K562 (cell line): ENCODE measurements around the gene ADRA2A. TPM values are rescaled to one million over a fixed set of nuclear protein-coding genes. Genes with fewer than 3 reads are reported as not detected.

Experiments
- ATAC-seq: fragments of 200-7000 bp; cut with Tn5 transposase; 3 replicates; pipeline ENCODE4 v1.9.1; 2020; ENCODE audit warnings: moderate library complexity
- BruUV-seq: library from RNA; stranded (reverse); fragments of 400-500 nt; replicated peaks from 2 replicates; lab custom pipeline; 2021; lab: Mats Ljungman, UMichigan
- CTCF ChIA-PET: fragments of 300-600 bp; formaldehyde crosslinking; extraction: SDS; loops from one replicate; lab custom pipeline; 2021; ENCODE audit warnings: low intra/inter-chr PET ratio; lab: Yijun Ruan, JAX
- POLR2A ChIA-PET: fragments of 300-600, 350-650 bp; sonication (Branson Sonifier 250); formaldehyde crosslinking; extraction: SDS; loops from one replicate; lab custom pipeline; 2021; ENCODE audit warnings: antibody characterized with exemption, inconsistent platforms; lab: Yijun Ruan, JAX
- DNase-seq, 4 experiments: peaks; one replicate each; pipeline versions ENCODE4 v3.0.0 to v3.0.0-alpha.2; 2011 to 2018; ENCODE audit warnings: low spot score in 3 of 4, mixed read lengths in 3 of 4; ENCODE audit errors: extremely low read depth in 1 of 4
- FAIRE-seq: peaks from 2 replicates; lab custom pipeline; 2011; peaks lifted over from hg19 to GRCh38; lab: Jason Lieb, UNC
- H2AFZ ChIP-seq: 2 replicates; pipeline ENCODE4 v1.6.0; 2011; ENCODE audit warnings: low read depth, low read length, control low read depth, inconsistent platforms
- H3K27ac ChIP-seq: fragments of 200-600 bp; 3 replicates; pipeline ENCODE4 v1.8.0; 2011; ENCODE audit warnings: low read depth, mild to moderate bottlenecking, control low read depth, inconsistent platforms, low read length, moderate library complexity, mixed read lengths; ENCODE audit errors: extremely low read depth
- H3K27me3 ChIP-seq, 2 experiments: fragments of 300-600 bp in 1 of 2; 2 replicates in 1 of 2; 3 replicates in 1 of 2; pipeline versions ENCODE4 v1.6.0 to v1.8.0; 2011; ENCODE audit warnings: inconsistent platforms in 2 of 2, low read length in 2 of 2, mild to moderate bottlenecking in 1 of 2, mixed read lengths in 1 of 2, moderate library complexity in 1 of 2; ENCODE audit not compliant: control insufficient read depth in 2 of 2, insufficient read depth in 2 of 2
- H3K36me3 ChIP-seq: fragments of 300-600 bp; 3 replicates; pipeline ENCODE4 v1.8.0; 2011; ENCODE audit warnings: mild to moderate bottlenecking, low read length, inconsistent platforms; ENCODE audit not compliant: control insufficient read depth, insufficient read depth
- H3K4me1 ChIP-seq, 2 experiments: fragments of 200-600 bp in 1 of 2; replicated peaks in 1 of 2; 2 replicates in 1 of 2; 3 replicates in 1 of 2; pipeline versions ENCODE4 v1.5.1 to v1.8.0; 2011; ENCODE audit warnings: inconsistent platforms in 2 of 2, low read length in 2 of 2, mild to moderate bottlenecking in 1 of 2, mixed read lengths in 1 of 2, moderate library complexity in 1 of 2; ENCODE audit not compliant: control insufficient read depth in 2 of 2, insufficient read depth in 2 of 2
- H3K4me2 ChIP-seq: 2 replicates; pipeline ENCODE4 v1.6.1; 2011; ENCODE audit warnings: low read length, control low read depth, inconsistent platforms, mixed read lengths; ENCODE audit not compliant: insufficient read depth
- H3K4me3 ChIP-seq: fragments of 200-600 bp; sonication (generic), shearing (Covaris generic); 2 replicates; pipeline ENCODE4 v1.5.1; 2016; ENCODE audit warnings: control low read depth, inconsistent platforms
- H3K79me2 ChIP-seq: fragments of 200-600 bp; 3 replicates; pipeline ENCODE4 v1.8.0; 2011; ENCODE audit warnings: low read length, inconsistent platforms; ENCODE audit not compliant: control insufficient read depth, insufficient read depth
- H3K9ac ChIP-seq, 2 experiments: 2 replicates each; pipeline versions ENCODE4 v1.6.0 to v1.6.1; 2011; ENCODE audit warnings: low read depth in 2 of 2, low read length in 2 of 2, control low read depth in 1 of 2, inconsistent platforms in 1 of 2, mild to moderate bottlenecking in 1 of 2, mixed read lengths in 1 of 2; ENCODE audit not compliant: insufficient read depth in 1 of 2
- H3K9me1 ChIP-seq: one replicate; pipeline ENCODE4 v1.6.0; 2011; ENCODE audit warnings: inconsistent platforms, mild to moderate bottlenecking, low read length, moderate library complexity; ENCODE audit not compliant: control insufficient read depth, insufficient read depth
- H3K9me3 ChIP-seq: replicated peaks from 2 replicates; pipeline ENCODE4 v1.5.1; 2011; ENCODE audit warnings: low read depth, low read length, inconsistent platforms; ENCODE audit not compliant: control insufficient read depth, insufficient read depth
- H4K20me1 ChIP-seq: replicated peaks from 2 replicates; pipeline ENCODE4 v1.6.1; 2011; ENCODE audit warnings: low read length, inconsistent platforms, mixed read lengths; ENCODE audit not compliant: control insufficient read depth, insufficient read depth
- CHCHD3 ChIP-seq: fragments of 250-450 bp; sonication (Bioruptor Pico); IDR thresholded peaks from 2 replicates; pipeline ENCODE4 v2.1.2; 2022; ENCODE audit warnings: mild to moderate bottlenecking
- HBP1 ChIP-seq: fragments of 450-650 bp; formaldehyde crosslinking; IDR thresholded peaks from 2 replicates; pipeline ENCODE4 v1.4.0; 2022; ENCODE audit warnings: missing genetic modification characterization
- HLTF ChIP-seq: fragments of 450-650 bp; IDR thresholded peaks from 2 replicates; pipeline ENCODE4 v1.6.1; 2016
- KHSRP ChIP-seq: fragments of 450-650 bp; IDR thresholded peaks from 2 replicates; pipeline ENCODE4 v1.6.1; 2017
- MNT ChIP-seq, 2 experiments: fragments of 450-650 bp; conservative IDR thresholded peaks; 2 replicates each; pipeline ENCODE4 v1.6.1; 2017; ENCODE audit warnings: mild to moderate bottlenecking in 2 of 2, moderate library complexity in 2 of 2
- POU5F1 ChIP-seq: fragments of 150-350 bp; IDR thresholded peaks from 2 replicates; pipeline ENCODE4 v1.6.1; 2014; ENCODE audit warnings: borderline replicate concordance, low read length, low read depth, mild to moderate bottlenecking; ENCODE audit not compliant: partially characterized antibody
- SIRT6 ChIP-seq: IDR thresholded peaks from one replicate; pipeline ENCODE4 v1.6.1; 2012; ENCODE audit warnings: low read depth, mild to moderate bottlenecking, control low read depth, inconsistent platforms, low read length, moderate library complexity
- TEAD1 ChIP-seq, 2 experiments: fragments of 450-650 bp in 1 of 2; sonication (generic) in 1 of 2; formaldehyde crosslinking; IDR thresholded peaks; 2 replicates each; pipeline versions ENCODE4 v1.4.0 to v1.8.0; 2020 to 2022; ENCODE audit warnings: mild to moderate bottlenecking in 2 of 2, missing genetic modification reagents in 1 of 2
- TFAP4 ChIP-seq: sonication (generic); formaldehyde crosslinking; IDR thresholded peaks from 2 replicates; pipeline ENCODE4 v1.8.0; 2022; ENCODE audit warnings: missing genetic modification reagents, mild to moderate bottlenecking, moderate library complexity, borderline replicate concordance
- THAP12 ChIP-seq: fragments of 250-450 bp; sonication (Bioruptor Pico); IDR thresholded peaks from 2 replicates; pipeline ENCODE4 v1.9.0; 2021; ENCODE audit warnings: mild to moderate bottlenecking, inconsistent platforms
- ZNF655 ChIP-seq: fragments of 250-450 bp; sonication (Bioruptor Pico); IDR thresholded peaks from 2 replicates; pipeline ENCODE4 v1.5.0; 2021
- ZSCAN29 ChIP-seq: fragments of 450-650 bp; IDR thresholded peaks from 2 replicates; pipeline ENCODE4 v1.6.1; 2017
- WGBS: fragments of 100-300 bp; shearing (Covaris generic); methylation state at CpG from one replicate; pipeline ENCODE4 v1.1.6; 2016; ENCODE audit warnings: low coverage, mixed read lengths; ENCODE audit not compliant: insufficient coverage; ENCODE audit errors: missing lambda C conversion rate; 5-methylcytosine and 5-hydroxymethylcytosine counted together
- in situ Hi-C: fragments of 300-500 bp; cut with MboI; formaldehyde crosslinking; loops from 4 replicates; pipeline ENCODE4 v1.15.0; 2018; ENCODE audit warnings: inconsistent platforms, mixed read lengths
- intact Hi-C: fragments of 100-400 bp; cut with micrococcal nuclease; formaldehyde crosslinking; loops from 2 replicates; pipeline ENCODE4 v1.14.2; 2022
- polyA plus RNA-seq, 8 experiments: library from polyadenylated mRNA; depleted of rRNA in 4 of 8; stranded (reverse) in 5 of 8; unstranded in 3 of 8; fragments of >200 nt; fragmentation: Nextera tagmentation in 2 of 8; fragmentation: Illumina TruSeq in 1 of 8; extraction: Ambion mirVana in 2 of 8; extraction: Trizol in 1 of 8; gene quantifications; 2 replicates each; pipeline versions ENCODE4 v1.2.1 to v1.2.3, GENCODE V29; 2011 to 2014; ENCODE audit warnings: inconsistent platforms in 1 of 8, missing spikeins in 1 of 8
- total RNA-seq, 7 experiments: library from RNA; depleted of rRNA in 6 of 7; stranded (reverse); fragments of >200 nt in 6 of 7; fragmentation: Illumina TruSeq in 2 of 7; extraction: Trizol in 2 of 7; gene quantifications; 2 replicates each; pipeline versions ENCODE4 v1.2.1 to v1.2.3, GENCODE V29; 2011 to 2021; ENCODE audit warnings: low replicate concordance in 1 of 7

ADRA2A gene
- total and polyA plus RNA-seq, 9 of the 15 experiments (the other 6 are each of a cell fraction or from before 2014, with no cell fraction given): not detected

- TF ChIP-seq THAP12 (CRISPR knock-in tag) (no peak), MNT (conservative IDR thresholded peaks at IDR 0.05) (no peak), HLTF (no peak), SIRT6 (no peak)
- TF ChIP-seq, all 486 proteins: peak for 0
These were observed 4.8 kb downstream of the ADRA2A start (continued) for GRCh38 chr10:111081595-111081994.

GRCh38 chr10:111082102-111082975 is 5.5 kb downstream of the ADRA2A start:
- Histone ChIP-seq H4K20me1 (no peaks in the 10 kb centered on the region), H3K36me3 (no peaks in the 10 kb centered on the region), H3K27me3 (peaks cover 0 to 5% of the 10 kb centered on the region in 2 experiments; a peak in 1 of 5 replicates), H3K9me1 (no peaks in the 10 kb centered on the region), H3K79me2 (no peaks in the 10 kb centered on the region), H3K27ac (no peak overlapping the region), H3K4me1 (no peaks in the 10 kb centered on the region; a peak in 2 of 5 replicates), H3K4me3 (no peak overlapping the region), H3K4me2 (no peak overlapping the region), H2AFZ (no peak overlapping the region), H3K9me3 (no peaks in the 10 kb centered on the region), H3K9ac (no peak overlapping the region)
- ChIA-PET POLR2A (no interaction called here), CTCF (no interaction called here)
- FAIRE-seq: no peak
- no peak for DNase-seq
- no TSS peak for BruUV-seq
- intact Hi-C loops: no loop called here
- 0% methylated on average over 9 of the region's 12 CpGs for WGBS
- ATAC-seq: no peak
- in situ Hi-C loops: no loop called here
- TF ChIP-seq ZSCAN29 (no peak), HBP1 (no peak), CHCHD3 (no peak), TEAD1 (CRISPR knock-in tag; IDR thresholded peaks at IDR 0.05) (no peak), ZNF655 (CRISPR knock-in tag) (no peak), TFAP4 (no peak), POU5F1 (no peak), KHSRP (no peak)
